Measurements from ENCODE around the gene VWCE. TPM values are rescaled to one million over a fixed set of nuclear protein-coding genes. Genes with fewer than 3 reads are reported as not detected.

The VWCE gene
- polyA plus RNA-seq, 1 donor from 2014 or later = 9.8 TPM

- no peak for TF ChIP-seq EZH2 (IDR thresholded peaks at IDR 0.05; ENCODE audit: borderline replicate concordance, insufficient read depth, low read length, poor library complexity, severe bottlenecking)
- TF ChIP-seq RAD21 (conservative IDR thresholded peaks at IDR 0.05) = no peak
- no peak for TF ChIP-seq MXI1 (conservative IDR thresholded peaks at IDR 0.05; ENCODE audit: poor library complexity, severe bottlenecking)
- TF ChIP-seq TAF1 (IDR thresholded peaks at IDR 0.05; ENCODE audit: low read depth) = no peak
- TF ChIP-seq POLR2AphosphoS5 (IDR thresholded peaks at IDR 0.05) = no peak
- no peak for TF ChIP-seq SMC3 (conservative IDR thresholded peaks at IDR 0.05; ENCODE audit: poor library complexity)
- TF ChIP-seq EP300 (conservative IDR thresholded peaks at IDR 0.05; ENCODE audit: poor library complexity, severe bottlenecking) = no peak
- no peak overlapping the region for H3K9ac ChIP-seq (ENCODE audit: low read length)
- no peaks in the 10 kb centered on the region for H3K27me3 ChIP-seq (ENCODE audit: insufficient read depth, low read depth, low read length)
- no peaks in the 10 kb centered on the region for H3K36me3 ChIP-seq (ENCODE audit: insufficient read depth, low read length)
- H4K20me1 ChIP-seq (ENCODE audit: insufficient read depth) = no peaks in the 10 kb centered on the region
- H3K27ac ChIP-seq (ENCODE audit: low read length) = no peak overlapping the region
- no peak overlapping the region for H3K4me2 ChIP-seq (ENCODE audit: low read length)
- H3K9me2 ChIP-seq (ENCODE audit: insufficient read depth, low read length) = no peaks in the 10 kb centered on the region
- no peak overlapping the region for H3K4me3 ChIP-seq (ENCODE audit: low read length)
- H2AFZ ChIP-seq (ENCODE audit: low read depth, low read length) = no peak overlapping the region
- no peaks in the 10 kb centered on the region for H3K79me2 ChIP-seq (replicated peaks; ENCODE audit: insufficient read depth, low read length)
- no peaks in the 10 kb centered on the region for H3F3A ChIP-seq (ENCODE audit: insufficient read depth, low read length, poor library complexity, severe bottlenecking)
- H3K9me3 ChIP-seq (ENCODE audit: low read length) = no peaks in the 10 kb centered on the region
Measured at GRCh38 chr11:61268588-61269250, 26.4 kb downstream of the VWCE start.

GRCh38 chr11:61267437-61267841 is 27.7 kb downstream of the VWCE start:
- no peak overlapping the region for H2AFZ ChIP-seq (ENCODE audit: low read depth, low read length)
- H3K27me3 ChIP-seq (ENCODE audit: insufficient read depth, low read depth, low read length) = no peaks in the 10 kb centered on the region
- H3F3A ChIP-seq (ENCODE audit: insufficient read depth, low read length, poor library complexity, severe bottlenecking) = no peaks in the 10 kb centered on the region
- no peaks in the 10 kb centered on the region for H3K9me2 ChIP-seq (ENCODE audit: insufficient read depth, low read length)
- TF ChIP-seq POLR2AphosphoS5 (IDR thresholded peaks at IDR 0.05) (no peak), MXI1 (conservative IDR thresholded peaks at IDR 0.05; ENCODE audit: poor library complexity, severe bottlenecking) (no peak), CTCF (IDR thresholded peaks at IDR 0.05; ENCODE audit: poor library complexity, severe bottlenecking) (no peak), EZH2 (IDR thresholded peaks at IDR 0.05; ENCODE audit: borderline replicate concordance, insufficient read depth, low read length, poor library complexity, severe bottlenecking) (no peak), REST (IDR thresholded peaks at IDR 0.05; ENCODE audit: borderline replicate concordance) (no peak), TAF1 (IDR thresholded peaks at IDR 0.05; ENCODE audit: low read depth) (no peak), EP300 (conservative IDR thresholded peaks at IDR 0.05; ENCODE audit: poor library complexity, severe bottlenecking) (no peak), RAD21 (conservative IDR thresholded peaks at IDR 0.05) (no peak), SMC3 (conservative IDR thresholded peaks at IDR 0.05; ENCODE audit: poor library complexity) (no peak)
- no peak overlapping the region for H3K27ac ChIP-seq (ENCODE audit: low read length)
- no peaks in the 10 kb centered on the region for H3K9me3 ChIP-seq (ENCODE audit: low read length)
- no peaks in the 10 kb centered on the region for H4K20me1 ChIP-seq (ENCODE audit: insufficient read depth)
- H3K4me2 ChIP-seq (ENCODE audit: low read length) = no peak overlapping the region
- no peaks in the 10 kb centered on the region for H3K36me3 ChIP-seq (ENCODE audit: insufficient read depth, low read length)
- H3K9ac ChIP-seq (ENCODE audit: low read length) = no peak overlapping the region
- H3K79me2 ChIP-seq (replicated peaks; ENCODE audit: insufficient read depth, low read length) = no peaks in the 10 kb centered on the region
- no peak overlapping the region for H3K4me3 ChIP-seq (ENCODE audit: low read length)

Data from neural cell (in vitro differentiated cells).